Upper lobe of left lung (tissue), 4 donors: ENCODE data around the gene IGSF21.

Experiments used
- CTCF ChIP-seq, 6 experiments: fragments of 450-650 bp in 4 of 6; fragments of 200-600 bp in 2 of 6; sonication (generic) in 2 of 6; IDR thresholded peaks; one replicate each; pipeline ENCODE4 v1.5.1; 2016 to 2019; ENCODE audit warnings: antibody characterized with exemption in 6 of 6
- POLR2A ChIP-seq, 4 donors: fragments of 450-650 bp; IDR thresholded peaks; one replicate each; pipeline ENCODE4 v1.5.1; 2016 to 2017; ENCODE audit warnings: antibody characterized with exemption in 4 of 4, mild to moderate bottlenecking in 2 of 4

- TF ChIP-seq POLR2A (IDR thresholded peaks at IDR 0.05) = no peak
- no peak for TF ChIP-seq CTCF (IDR thresholded peaks at IDR 0.05)
Observed at GRCh38 chr1:18170444-18170843, 62.8 kb downstream of the IGSF21 start.
